Activated CD8-positive, alpha-beta memory T cell treated with anti-CD3 and anti-CD28 coated beads for 48 hours (primary cell): ENCODE results near the gene NR2F1-AS1.

Experiments
- DNase-seq, 3 experiments: peaks; one replicate each; pipeline ENCODE4 v3.0.0-alpha.2; 2020; ENCODE audit warnings: low read depth in 2 of 3, low spot score in 2 of 3

NR2F1-AS1 gene

DNA sequence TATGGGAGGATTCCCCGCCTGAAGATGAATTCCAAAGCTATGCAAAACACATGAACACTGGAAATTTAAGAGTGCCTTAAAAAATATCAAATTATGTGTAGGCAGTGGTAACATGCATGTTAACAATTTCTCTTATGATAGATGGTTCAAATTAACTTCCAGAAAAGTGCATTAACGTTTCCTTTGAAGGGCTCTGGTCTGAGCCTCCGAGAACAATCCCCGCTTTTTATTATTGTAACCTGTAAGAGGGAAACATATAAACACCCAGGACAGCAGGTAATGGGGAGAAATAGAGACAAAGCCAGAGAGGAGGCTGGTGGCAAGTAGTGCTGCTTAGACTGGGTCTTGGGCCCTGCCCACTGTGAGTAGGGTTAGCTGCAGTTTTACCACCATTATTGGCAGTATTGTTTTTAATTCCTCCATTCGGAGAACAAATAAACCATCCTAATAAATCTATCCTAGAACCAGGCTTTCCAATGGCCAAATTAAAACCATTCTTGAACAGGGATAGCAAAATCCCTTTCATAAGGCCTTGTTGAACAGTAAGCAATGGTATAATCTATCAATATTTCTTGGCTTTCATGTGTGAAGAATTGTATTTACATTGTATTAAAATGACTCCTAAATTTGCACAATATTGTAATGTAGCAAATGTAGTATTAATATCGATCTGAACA lies 8.3 kb upstream of the NR2F1-AS1 start:
- no peak for DNase-seq

DNA sequence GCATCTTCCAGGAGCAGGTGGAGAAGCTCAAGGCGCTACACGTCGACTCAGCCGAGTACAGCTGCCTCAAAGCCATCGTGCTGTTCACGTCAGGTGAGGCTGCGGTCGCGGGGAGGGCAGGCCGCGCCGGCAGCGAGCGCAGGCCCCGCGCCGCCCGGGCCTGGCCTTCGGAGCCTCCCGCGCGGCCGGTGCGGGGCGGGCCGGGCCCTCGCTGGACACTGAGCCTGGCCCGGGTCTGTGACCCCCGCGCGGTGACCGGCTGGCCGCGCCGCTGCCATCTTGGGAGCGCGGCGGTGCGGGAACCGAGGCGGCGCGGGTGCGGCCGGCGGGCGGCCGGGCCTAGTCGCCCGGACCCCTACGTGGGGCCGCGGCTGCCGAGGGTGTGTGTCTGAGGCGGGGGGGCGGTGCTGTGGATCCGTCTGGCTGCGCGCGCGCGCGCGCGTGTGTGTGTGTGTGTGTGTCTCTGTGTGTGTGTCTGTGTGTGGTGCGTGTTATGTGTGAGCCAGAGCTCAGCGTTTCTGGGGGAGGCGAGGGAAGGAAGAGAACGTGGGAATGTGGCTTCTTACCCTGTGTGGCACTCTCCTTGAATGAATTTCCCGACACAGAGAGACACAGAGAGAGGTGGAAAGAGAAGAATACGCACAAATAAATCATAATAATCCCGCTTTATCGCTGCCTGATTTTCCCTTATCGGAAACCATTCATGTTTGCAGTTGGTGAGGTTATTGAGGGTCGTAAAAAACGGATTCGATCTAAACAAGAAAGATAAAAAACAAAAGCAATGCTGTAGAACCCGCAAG lies 7.5 kb upstream of the NR2F1-AS1 start:
- no peak for DNase-seq

DNA sequence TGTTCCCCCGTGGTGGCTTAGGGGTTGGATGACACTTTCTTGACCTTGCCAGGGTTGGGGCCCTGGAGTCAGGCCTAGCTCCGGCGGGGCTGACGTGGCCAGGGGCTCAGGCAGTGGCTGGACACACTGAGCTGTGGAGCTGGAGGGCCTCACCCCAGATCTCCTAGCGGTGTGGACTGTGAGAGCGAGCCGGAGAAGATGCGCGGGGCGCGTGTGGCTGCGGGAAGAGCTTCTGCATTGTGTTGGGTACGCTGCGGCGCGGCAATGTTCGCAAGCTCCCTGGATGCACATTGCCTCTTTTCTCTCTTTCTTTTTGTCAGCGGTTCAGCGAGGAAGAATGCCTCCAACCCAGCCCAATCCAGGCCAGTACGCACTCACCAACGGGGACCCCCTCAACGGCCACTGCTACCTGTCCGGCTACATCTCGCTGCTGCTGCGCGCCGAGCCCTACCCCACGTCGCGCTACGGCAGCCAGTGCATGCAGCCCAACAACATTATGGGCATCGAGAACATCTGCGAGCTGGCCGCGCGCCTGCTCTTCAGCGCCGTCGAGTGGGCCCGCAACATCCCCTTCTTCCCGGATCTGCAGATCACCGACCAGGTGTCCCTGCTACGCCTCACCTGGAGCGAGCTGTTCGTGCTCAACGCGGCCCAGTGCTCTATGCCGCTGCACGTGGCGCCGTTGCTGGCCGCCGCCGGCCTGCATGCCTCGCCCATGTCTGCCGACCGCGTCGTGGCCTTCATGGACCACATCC lies 6.8 kb upstream of the NR2F1-AS1 start:
- no peak for DNase-seq

DNA sequence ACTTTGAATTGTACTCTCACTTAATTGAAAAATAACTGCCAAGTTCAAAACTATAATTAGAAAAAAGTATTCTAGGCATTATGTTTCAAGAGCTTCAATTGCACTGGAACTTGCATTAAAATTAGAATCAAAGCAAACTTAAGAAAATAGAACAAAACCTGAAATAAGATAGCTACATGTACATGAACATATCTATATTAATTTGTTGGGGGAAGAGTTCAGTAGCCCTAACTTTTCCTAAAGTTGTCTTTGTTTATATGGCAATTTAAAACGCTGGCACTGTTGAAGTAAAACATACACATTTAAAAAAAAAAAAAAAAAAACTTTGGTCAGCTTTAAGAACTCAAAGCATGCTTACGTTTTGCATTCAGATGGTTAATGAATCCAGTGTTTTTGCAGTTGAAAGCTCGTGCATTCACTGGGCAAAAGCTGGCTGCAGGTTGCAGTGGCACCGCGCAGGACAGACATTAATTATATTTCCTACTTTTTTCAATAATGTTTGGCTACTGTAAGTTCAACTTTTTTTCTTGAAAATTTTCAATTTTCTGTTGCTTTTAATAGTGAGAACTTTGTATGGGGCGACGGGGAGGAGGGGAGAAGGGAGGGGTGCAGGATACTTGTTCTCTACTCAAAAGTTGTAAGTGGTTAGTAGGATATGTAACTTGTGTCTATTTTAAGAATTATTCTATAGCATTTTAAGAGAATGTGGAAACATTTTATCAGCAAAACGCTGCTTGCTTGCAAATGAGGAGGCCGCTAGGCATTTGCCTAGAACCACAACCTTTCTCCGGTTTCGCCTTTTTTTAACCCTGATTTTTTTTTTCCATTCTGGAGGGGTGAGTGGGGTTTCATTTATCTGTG lies 5.9 kb upstream of the NR2F1-AS1 start:
- DNase-seq, result no peak

DNA sequence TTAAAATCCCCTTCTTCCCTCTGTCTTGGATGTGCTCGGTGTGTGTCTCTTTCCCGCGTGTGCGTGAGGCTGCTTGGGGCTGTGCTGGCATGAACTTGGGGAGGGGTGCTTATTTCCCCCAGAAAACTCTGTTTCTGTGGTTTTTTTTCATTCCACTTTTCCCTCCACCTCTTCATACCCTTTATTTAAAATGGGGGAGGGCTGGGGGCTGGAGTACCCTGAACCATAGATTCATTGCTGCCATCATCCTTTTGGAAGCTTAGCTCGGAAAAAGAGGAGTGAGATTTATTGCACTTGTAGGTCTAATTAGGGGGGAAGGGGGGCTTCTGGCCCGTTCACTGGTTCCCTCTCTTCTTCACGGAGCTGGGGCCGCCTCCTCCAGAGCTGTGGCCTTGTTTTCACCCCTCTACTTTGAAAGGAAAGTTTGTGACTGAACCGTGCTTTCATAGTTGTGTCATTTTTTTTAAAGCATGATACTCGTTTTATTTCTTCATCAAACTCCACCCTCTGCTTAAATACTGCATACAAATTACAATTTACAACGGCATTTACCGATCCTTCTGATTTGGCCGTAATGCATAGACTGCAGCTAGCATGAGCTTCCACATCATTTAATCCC lies 4.9 kb upstream of the NR2F1-AS1 start:
- no peak for DNase-seq

DNA sequence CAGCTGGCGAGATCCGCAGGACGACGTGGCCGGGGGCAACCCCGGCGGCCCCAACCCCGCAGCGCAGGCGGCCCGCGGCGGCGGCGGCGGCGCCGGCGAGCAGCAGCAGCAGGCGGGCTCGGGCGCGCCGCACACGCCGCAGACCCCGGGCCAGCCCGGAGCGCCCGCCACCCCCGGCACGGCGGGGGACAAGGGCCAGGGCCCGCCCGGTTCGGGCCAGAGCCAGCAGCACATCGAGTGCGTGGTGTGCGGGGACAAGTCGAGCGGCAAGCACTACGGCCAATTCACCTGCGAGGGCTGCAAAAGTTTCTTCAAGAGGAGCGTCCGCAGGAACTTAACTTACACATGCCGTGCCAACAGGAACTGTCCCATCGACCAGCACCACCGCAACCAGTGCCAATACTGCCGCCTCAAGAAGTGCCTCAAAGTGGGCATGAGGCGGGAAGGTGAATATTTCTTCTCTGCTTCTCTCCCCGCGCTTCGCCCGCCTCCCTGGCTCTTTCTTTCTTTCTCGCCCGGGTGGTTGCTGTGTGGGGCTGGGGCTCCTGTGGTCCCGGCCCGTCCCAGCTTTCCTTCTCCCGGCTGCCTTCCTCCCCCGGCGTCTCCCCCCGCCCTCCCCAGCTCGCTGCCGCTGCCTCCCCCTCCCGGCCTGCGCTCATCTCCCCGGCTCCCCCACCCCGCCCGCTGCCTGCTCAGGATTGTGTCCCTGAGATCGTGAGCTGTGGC lies 4.2 kb upstream of the NR2F1-AS1 start:
- DNase-seq, result no peak

DNA sequence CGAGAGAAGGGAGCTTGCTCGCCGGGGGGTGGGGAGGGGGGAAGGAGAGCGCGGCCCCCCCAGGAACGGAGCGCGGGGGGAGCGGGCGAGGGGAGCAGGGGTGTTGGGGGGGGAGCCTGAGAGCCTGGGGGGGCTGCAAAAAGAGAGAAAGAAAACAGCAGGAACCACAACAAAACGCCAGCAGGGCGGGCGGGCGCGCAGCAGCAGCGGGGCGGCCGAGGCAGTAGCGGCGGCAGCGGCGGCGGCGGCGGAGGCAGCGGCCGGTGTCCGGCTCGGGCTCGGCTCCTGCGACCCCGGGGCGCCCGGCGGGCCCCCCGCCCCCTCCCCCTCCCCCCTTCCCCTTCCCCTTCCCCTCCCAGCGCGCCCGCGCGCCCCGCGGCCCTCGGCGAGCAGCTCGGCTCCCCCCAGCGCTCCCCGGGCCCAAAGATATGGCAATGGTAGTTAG lies 3.6 kb upstream of the NR2F1-AS1 start:
- DNase-seq, result no peak

DNA sequence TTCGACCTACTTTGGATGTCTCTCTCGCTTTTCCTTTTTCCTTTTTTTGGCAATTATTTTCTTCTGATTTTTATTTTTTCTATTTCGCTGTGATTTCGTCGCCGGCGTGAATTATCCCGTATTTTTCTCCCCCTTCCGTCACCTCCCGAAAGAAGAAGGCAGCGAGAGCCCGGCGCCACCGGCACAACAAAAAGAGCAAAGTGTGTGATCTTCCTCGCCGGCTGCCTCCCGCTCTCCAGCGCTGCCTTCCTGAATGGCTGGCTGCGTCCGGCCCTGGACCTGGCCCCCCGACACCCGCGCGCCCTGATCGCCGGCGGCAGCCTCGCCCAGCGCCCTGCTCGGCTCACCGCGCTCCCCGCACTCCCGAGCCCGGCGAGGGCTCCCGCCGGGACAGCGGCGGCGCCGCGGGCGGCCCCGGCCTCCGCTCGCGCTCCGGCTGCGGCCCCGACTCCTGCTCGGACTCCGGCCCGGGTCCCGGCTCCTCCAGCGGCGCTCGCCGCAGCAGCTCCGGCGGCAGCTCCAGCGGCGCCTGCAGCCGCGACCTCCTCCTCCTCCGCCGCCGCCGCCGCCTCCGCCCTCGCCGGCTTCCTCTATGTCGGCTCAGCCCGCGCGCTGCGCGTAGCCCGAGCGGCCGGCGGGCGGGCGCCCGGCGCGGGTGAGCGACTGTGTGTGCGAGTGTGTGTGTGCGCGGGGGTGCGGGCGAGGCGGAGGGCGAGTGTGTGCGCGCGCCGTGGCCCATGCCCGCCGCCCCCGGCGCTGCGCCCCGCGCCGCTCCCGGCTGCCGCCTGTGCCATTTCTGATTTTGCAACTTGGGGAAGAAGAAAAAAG lies 3.0 kb upstream of the NR2F1-AS1 start:
- DNase-seq, result no peak

DNA sequence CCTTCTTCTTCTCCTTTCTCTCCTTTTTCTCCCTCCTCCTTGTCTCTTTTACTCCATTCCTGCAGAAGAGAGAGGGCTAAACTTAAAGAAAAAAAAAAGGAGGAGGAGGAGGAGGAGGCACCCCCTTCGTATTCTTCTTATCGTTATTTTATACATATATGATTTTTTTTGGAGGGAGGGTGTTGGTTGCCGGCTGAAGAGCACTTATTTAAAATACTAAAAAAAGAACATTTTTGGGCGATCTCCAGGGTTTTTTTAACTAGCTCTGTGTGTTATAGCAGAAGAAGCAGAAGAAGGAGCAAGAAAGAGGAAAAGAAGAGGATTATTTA lies 2.4 kb upstream of the NR2F1-AS1 start:
- no peak for DNase-seq

DNA sequence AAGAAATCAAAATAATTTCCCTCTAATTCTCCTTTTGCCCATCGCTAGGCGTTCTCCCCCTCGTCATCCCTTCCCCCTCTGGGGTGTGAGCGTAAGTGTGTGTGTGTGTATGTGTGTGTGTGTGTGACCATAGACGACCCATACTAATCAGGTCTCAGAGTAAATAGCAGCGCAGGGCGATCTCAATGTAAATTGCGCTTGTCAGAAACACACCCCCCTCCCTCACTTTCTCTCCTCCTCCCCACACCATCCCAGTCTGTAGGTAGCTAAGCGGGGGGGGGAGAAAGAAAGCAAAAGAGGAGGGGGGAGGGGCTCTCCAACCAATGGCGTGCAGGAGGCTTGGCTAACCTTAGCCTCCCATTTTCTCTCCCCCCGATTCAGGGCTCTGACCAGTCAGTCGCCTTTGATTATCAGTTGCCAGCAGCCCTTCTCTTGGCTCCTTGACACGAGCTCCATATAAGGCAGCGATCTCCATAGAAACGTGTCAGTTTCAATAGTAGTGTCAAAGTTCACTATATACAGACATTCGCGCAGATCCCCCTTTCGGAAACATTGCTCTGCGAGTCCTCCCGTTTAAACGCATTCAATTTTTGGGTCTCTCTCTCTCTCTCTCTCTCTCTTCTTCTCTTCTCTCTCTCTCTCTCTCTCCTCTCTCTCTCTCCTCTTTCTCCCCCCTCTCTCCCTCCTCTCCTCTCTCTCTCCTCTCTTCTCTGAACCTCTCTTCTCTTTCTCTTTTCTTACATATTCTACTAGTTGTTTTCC lies 1.8 kb upstream of the NR2F1-AS1 start, which contains the start of gene NR2F1:
NR2F1 (plus strand) TSS at position 546 of the 762 bp plus-strand sequence. CDS start 1,802 bp downstream, outside the sequence.
- no peak for DNase-seq

DNA sequence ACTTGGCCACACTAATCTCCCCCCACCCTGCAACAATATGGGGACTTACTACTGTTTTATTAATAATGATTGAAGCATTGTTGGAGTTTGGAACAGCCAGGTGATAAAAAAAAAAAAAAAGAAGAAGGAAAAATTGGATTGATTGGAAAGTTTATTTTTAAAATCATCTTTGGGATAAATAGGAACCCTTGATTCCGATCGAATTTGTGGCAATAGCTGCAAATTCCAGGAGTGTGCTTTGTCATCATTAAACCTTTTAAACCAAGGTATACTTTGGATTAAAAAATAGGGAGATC lies 1.1 kb upstream of the NR2F1-AS1 start:
- DNase-seq, result no peak

DNA sequence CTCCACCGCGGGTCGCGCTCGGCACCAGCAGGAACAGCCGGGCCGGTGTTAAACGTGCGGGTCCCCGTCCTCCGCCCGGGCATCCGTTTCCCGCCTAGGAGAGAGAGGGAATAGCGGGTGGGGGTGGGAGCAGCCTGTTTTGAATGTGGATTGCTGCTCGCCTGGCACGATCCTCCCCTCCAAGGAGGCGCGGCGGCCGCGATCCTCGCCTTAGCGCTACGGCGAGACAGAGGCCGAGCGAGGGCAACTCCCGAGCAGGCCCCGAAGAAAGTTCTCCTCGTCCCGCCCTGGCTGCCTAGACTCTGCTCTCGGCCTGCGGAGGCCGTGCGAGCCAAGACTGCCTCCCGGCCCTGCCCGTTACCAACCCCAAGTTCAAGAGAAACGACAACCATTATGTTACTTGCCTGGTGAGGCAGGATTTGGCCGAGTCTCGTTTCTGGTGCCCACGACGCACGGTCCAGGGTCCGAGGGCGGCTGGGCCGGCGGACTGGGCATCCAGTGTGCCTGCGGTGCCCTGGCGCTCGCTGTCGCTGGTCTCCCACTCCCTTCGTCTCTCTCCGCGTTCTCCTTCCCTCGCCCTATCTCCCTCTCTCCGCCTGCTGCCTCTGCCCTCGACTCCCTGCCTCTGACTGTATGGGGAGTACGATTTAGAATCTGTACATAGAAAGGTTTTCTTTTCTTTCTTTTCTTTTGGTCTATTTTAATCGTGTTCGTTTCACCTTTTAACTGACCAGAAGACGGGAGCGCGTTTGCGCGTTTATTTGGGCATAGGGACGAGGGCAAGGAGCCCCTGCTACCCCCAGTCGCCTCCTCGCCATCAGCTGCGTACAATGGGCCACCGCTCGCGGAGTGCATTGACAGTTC lies 724 bp downstream of the NR2F1-AS1 start:
- DNase-seq, result no peak

DNA sequence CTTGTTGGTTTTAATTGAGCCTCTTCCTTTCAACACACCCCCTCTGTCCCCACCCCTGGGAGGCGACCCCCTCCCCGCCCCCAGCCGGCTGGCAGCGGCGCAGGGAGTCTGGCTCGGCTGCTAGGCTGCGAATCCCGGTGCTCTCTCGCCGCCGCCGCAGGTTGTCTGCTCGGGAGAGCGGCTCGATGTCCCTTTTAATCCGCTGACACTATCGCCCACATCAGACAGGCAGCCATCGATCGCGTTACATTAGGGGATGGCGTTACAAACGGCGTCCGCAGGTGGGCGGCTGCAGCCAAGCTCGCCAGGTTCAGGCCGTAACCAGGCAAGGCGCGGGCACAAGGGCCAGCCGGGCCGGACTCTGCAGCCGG lies 1.3 kb downstream of the NR2F1-AS1 start:
- no peak for DNase-seq

DNA sequence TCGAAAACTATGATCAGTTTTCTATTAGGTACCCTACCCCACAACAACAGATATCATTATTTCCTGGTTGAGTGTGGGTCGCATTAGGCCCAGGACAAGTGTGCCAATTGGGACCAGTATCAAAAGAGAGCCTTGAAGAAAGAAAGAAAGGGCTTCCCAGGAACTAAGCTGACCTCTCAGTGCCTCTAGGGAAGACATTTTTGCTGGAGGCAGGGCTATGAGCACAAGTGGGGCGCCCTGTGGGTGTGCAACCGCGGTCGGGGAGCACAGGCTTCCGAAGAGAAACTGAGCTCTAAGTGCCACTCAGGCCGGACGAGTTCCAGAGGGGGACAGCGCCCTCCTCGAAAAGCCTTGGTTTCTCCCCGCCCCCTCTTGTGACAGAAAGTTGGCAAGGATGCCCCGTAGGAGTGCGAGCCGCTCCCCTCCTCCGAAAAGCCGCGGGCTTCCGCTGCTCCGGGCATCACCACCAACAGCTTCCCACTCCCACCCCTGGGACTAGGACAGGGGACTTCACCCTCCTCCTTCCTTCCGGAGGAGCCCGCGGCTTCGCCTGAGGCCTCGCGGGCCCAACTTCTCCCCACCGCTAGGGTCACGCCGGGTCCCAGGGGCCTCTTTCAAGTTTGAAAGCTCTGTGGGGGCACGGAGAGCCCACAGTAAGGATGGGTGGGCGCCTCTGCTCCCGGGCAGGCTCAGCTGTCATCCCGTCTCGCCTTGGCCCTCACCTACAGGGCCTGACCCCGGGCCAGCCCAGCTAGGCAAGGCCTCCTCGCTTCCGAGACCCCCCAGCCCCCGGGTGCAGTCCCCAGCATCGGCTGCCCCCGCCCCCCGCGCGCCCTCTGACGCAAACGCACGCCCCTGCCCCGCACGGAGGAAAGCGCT lies 2.0 kb downstream of the NR2F1-AS1 start:
- DNase-seq, result no peak

DNA sequence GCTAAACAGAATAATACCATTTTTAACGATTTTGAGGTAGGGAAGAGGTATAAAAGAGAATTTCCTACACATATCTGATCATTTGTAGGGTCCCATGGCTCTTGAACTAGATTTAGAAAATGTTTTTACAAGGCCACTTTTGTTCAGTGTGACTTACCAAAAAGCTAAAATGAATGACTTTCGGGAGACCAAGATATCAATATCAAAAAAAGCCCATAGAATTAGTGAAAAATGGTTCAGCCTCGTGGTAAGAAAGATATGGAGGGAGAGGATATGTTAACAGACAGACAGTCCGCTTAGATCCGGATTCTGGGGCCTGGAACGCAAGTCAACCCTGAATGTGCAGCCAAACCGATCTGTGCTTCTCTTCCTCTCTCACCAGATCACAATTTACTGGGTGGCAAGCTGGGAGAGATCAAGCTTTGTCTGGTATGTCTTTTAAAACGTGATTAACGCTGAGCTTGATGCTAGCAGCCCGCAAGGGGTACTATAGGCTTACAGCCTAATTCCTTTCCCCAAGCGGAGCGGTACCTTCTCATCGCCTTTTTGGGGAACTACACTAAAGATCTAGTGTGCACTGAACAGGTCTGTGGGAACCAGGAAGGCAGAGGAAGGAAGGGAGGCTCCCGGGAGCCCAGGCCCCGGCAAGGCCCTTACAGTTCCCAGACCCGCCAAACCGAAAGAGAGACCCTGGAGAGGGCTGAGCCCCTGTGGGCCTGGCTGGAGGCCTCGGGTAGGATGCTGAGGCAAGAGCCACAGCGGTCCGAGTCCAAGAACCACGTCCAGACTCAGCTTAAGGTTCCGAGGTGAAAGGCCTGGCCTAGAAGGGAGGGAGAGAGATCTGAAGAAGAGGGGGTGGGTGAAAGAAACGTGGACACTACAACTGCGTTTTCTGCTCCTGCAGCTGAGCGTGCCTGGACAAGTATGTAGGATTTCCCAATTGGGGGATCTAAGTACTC lies 2.9 kb downstream of the NR2F1-AS1 start:
- no peak for DNase-seq
